HEK293 (cell line): ENCODE results near the gene MYLK2.

Source experiments
- CTCF ChIA-PET: fragments of 350-600 bp; formaldehyde crosslinking; extraction: SDS; loops from one replicate; lab custom pipeline; 2021; ENCODE audit warnings: antibody characterized with exemption; lab: Yijun Ruan, JAX
- POLR2A ChIA-PET: fragments of 300-600 bp; formaldehyde crosslinking; extraction: SDS; loops from one replicate; lab custom pipeline; 2020; ENCODE audit warnings: antibody characterized with exemption, inconsistent platforms; lab: Yijun Ruan, JAX
- H3K27ac ChIP-seq: fragments of 200-500 bp; sonication (Bioruptor generic); 2 replicates; pipeline ENCODE4 v1.5.1; 2014; ENCODE audit warnings: low read depth, low read length, control low read depth, inconsistent platforms; ENCODE audit errors: extremely low read depth
- H3K36me3 ChIP-seq, 2 experiments: fragments of 200-500 bp in 1 of 2; sonication (Bioruptor generic) in 1 of 2; 1 replicate in 1 of 2; 2 replicates in 1 of 2; pipeline ENCODE4 v1.5.1; 2014 to 2017; ENCODE audit warnings: inconsistent platforms in 2 of 2, low read length in 2 of 2; ENCODE audit not compliant: control insufficient read depth in 2 of 2, insufficient read depth in 1 of 2
- H3K4me1 ChIP-seq: fragments of 200-500 bp; sonication (Bioruptor generic); 2 replicates; pipeline ENCODE4 v1.5.1; 2014; ENCODE audit warnings: mild to moderate bottlenecking, low read length, inconsistent platforms; ENCODE audit not compliant: control insufficient read depth, insufficient read depth
- H3K4me3 ChIP-seq: 2 replicates; pipeline ENCODE4 v1.5.1; 2011; ENCODE audit warnings: low read depth, mild to moderate bottlenecking, control low read depth, low read length, moderate library complexity
- H3K9me3 ChIP-seq: fragments of 200-500 bp; sonication (Bioruptor generic); 2 replicates; pipeline ENCODE4 v1.5.1; 2014; ENCODE audit warnings: low read depth, low read length, inconsistent platforms; ENCODE audit not compliant: control insufficient read depth, insufficient read depth
- EGR2 ChIP-seq: fragments of 450-650 bp; formaldehyde crosslinking; IDR thresholded peaks from 2 replicates; pipeline ENCODE4 v1.5.1; 2016; ENCODE audit warnings: low read depth, missing biosample characterization, missing genetic modification characterization
- FEZF1 ChIP-seq: fragments of 450-650 bp; formaldehyde crosslinking; IDR thresholded peaks from 2 replicates; pipeline ENCODE4 v1.5.1; 2016; ENCODE audit warnings: missing biosample characterization, missing genetic modification characterization
- GLI2 ChIP-seq: fragments of 450-650 bp; formaldehyde crosslinking; IDR thresholded peaks from 2 replicates; pipeline ENCODE4; 2017; ENCODE audit warnings: missing biosample characterization, missing genetic modification characterization, low read depth, borderline replicate concordance
- GLI4 ChIP-seq: fragments of 450-650 bp; formaldehyde crosslinking; IDR thresholded peaks from 2 replicates; pipeline ENCODE4 v1.5.1; 2016; ENCODE audit warnings: missing biosample characterization, missing genetic modification characterization
- GLIS2 ChIP-seq: fragments of 450-650 bp; formaldehyde crosslinking; IDR thresholded peaks from 2 replicates; pipeline ENCODE4 v1.5.1; 2016; ENCODE audit warnings: missing biosample characterization, missing genetic modification characterization
- HOXD13 ChIP-seq: sonication (generic); formaldehyde crosslinking; IDR thresholded peaks from 2 replicates; pipeline ENCODE4 v1.8.0; 2022; ENCODE audit warnings: missing genetic modification reagents, borderline replicate concordance
- PRDM1 ChIP-seq: fragments of 450-650 bp; formaldehyde crosslinking; IDR thresholded peaks from 2 replicates; pipeline ENCODE4; 2016; ENCODE audit warnings: missing biosample characterization, missing genetic modification characterization
- SP2 ChIP-seq: fragments of 450-650 bp; formaldehyde crosslinking; IDR thresholded peaks from 2 replicates; pipeline ENCODE4 v1.5.1; 2016; ENCODE audit warnings: missing biosample characterization, missing genetic modification characterization
- YY1 ChIP-seq: fragments of 450-650 bp; formaldehyde crosslinking; IDR thresholded peaks from 2 replicates; pipeline ENCODE4 v1.5.1; 2018; ENCODE audit warnings: missing biosample characterization, missing genetic modification characterization
- ZNF10 ChIP-seq: fragments of 450-650 bp; formaldehyde crosslinking; IDR thresholded peaks from 2 replicates; pipeline ENCODE4 v1.5.1; 2017; ENCODE audit warnings: missing biosample characterization, missing genetic modification characterization
- ZNF140 ChIP-seq: fragments of 450-650 bp; formaldehyde crosslinking; IDR thresholded peaks from 2 replicates; pipeline ENCODE4 v1.5.1; 2016; ENCODE audit warnings: missing biosample characterization, missing genetic modification characterization
- ZNF23 ChIP-seq: fragments of 450-650 bp; formaldehyde crosslinking; IDR thresholded peaks from 2 replicates; pipeline ENCODE4 v1.5.1; 2016; ENCODE audit warnings: missing biosample characterization, missing genetic modification characterization, borderline replicate concordance
- ZNF366 ChIP-seq: fragments of 450-650 bp; formaldehyde crosslinking; conservative IDR thresholded peaks from 2 replicates; pipeline ENCODE4 v1.5.1; 2016; ENCODE audit warnings: missing biosample characterization, missing genetic modification characterization
- ZNF514 ChIP-seq: fragments of 450-650 bp; formaldehyde crosslinking; IDR thresholded peaks from 2 replicates; pipeline ENCODE4 v1.5.1; 2016; ENCODE audit warnings: missing biosample characterization, missing genetic modification characterization
- ZNF549 ChIP-seq: fragments of 450-650 bp; IDR thresholded peaks from 2 replicates; pipeline ENCODE4 v1.5.1; 2018; ENCODE audit warnings: missing biosample characterization, missing genetic modification characterization, mild to moderate bottlenecking, inconsistent platforms, moderate library complexity
- ZNF600 ChIP-seq: fragments of 450-650 bp; formaldehyde crosslinking; IDR thresholded peaks from 2 replicates; pipeline ENCODE4 v1.5.1; 2016; ENCODE audit warnings: missing biosample characterization, missing genetic modification characterization
- ZNF610 ChIP-seq: fragments of 450-650 bp; formaldehyde crosslinking; IDR thresholded peaks from 2 replicates; pipeline ENCODE4 v1.5.1; 2016; ENCODE audit warnings: missing biosample characterization, missing genetic modification characterization, borderline replicate concordance
- ZNF624 ChIP-seq: fragments of 450-650 bp; formaldehyde crosslinking; IDR thresholded peaks from 2 replicates; pipeline ENCODE4 v1.5.1; 2017; ENCODE audit warnings: missing biosample characterization, missing genetic modification characterization
- ZNF654 ChIP-seq: fragments of 450-650 bp; formaldehyde crosslinking; IDR thresholded peaks from 2 replicates; pipeline ENCODE4 v1.5.1; 2016; ENCODE audit warnings: low read depth, missing biosample characterization, missing genetic modification characterization
- ZNF792 ChIP-seq: fragments of 450-650 bp; formaldehyde crosslinking; IDR thresholded peaks from 2 replicates; pipeline ENCODE4 v1.5.1; 2016; ENCODE audit warnings: missing biosample characterization, missing genetic modification characterization
- ZNF843 ChIP-seq: fragments of 450-650 bp; formaldehyde crosslinking; IDR thresholded peaks from 2 replicates; pipeline ENCODE4 v1.5.1; 2016; ENCODE audit warnings: missing biosample characterization, missing genetic modification characterization
- TF ChIP-seq, protein P1 (sequence below): fragments of 450-650 bp; formaldehyde crosslinking; IDR thresholded peaks from 2 replicates; pipeline ENCODE4 v1.5.1; 2016; ENCODE audit warnings: missing biosample characterization, missing genetic modification characterization, borderline replicate concordance
- TF ChIP-seq, protein P2 (sequence below): fragments of 450-650 bp; IDR thresholded peaks from 2 replicates; pipeline ENCODE4 v1.5.1; 2018; ENCODE audit warnings: missing biosample characterization, missing genetic modification characterization
- TF ChIP-seq, protein P3 (sequence below): fragments of 450-650 bp; formaldehyde crosslinking; IDR thresholded peaks from 2 replicates; pipeline ENCODE4 v1.5.1; 2017; ENCODE audit warnings: missing biosample characterization, mild to moderate bottlenecking, missing genetic modification characterization, moderate library complexity

MYLK2 gene

DNA sequence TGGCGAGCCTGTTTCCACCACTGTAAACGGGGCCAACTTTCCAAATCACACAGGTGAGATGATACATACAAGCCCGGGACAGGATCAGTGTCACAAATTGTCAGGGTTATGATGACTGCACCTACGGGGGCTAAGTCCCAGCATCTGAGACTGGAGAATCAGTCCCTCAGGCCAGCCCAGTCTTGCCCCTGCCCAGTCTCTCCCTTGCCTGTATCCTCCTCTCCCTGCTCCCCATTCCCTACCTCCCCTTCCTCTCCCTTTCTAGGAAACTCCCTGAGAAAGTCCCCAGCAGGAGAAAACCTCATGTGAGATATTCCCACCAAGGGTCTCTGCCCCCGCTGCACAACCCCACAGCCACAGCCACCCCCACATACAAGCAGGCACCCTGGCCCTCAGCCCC lies 24.7 kb downstream of the MYLK2 start:
- no peak for TF ChIP-seq ZNF514
- no peak for TF ChIP-seq ZNF366
- TF ChIP-seq, protein P1, sequence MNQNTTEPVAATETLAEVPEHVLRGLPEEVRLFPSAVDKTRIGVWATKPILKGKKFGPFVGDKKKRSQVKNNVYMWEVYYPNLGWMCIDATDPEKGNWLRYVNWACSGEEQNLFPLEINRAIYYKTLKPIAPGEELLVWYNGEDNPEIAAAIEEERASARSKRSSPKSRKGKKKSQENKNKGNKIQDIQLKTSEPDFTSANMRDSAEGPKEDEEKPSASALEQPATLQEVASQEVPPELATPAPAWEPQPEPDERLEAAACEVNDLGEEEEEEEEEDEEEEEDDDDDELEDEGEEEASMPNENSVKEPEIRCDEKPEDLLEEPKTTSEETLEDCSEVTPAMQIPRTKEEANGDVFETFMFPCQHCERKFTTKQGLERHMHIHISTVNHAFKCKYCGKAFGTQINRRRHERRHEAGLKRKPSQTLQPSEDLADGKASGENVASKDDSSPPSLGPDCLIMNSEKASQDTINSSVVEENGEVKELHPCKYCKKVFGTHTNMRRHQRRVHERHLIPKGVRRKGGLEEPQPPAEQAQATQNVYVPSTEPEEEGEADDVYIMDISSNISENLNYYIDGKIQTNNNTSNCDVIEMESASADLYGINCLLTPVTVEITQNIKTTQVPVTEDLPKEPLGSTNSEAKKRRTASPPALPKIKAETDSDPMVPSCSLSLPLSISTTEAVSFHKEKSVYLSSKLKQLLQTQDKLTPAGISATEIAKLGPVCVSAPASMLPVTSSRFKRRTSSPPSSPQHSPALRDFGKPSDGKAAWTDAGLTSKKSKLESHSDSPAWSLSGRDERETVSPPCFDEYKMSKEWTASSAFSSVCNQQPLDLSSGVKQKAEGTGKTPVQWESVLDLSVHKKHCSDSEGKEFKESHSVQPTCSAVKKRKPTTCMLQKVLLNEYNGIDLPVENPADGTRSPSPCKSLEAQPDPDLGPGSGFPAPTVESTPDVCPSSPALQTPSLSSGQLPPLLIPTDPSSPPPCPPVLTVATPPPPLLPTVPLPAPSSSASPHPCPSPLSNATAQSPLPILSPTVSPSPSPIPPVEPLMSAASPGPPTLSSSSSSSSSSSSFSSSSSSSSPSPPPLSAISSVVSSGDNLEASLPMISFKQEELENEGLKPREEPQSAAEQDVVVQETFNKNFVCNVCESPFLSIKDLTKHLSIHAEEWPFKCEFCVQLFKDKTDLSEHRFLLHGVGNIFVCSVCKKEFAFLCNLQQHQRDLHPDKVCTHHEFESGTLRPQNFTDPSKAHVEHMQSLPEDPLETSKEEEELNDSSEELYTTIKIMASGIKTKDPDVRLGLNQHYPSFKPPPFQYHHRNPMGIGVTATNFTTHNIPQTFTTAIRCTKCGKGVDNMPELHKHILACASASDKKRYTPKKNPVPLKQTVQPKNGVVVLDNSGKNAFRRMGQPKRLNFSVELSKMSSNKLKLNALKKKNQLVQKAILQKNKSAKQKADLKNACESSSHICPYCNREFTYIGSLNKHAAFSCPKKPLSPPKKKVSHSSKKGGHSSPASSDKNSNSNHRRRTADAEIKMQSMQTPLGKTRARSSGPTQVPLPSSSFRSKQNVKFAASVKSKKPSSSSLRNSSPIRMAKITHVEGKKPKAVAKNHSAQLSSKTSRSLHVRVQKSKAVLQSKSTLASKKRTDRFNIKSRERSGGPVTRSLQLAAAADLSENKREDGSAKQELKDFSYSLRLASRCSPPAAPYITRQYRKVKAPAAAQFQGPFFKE (tag by site-specific recombination) = no peak
- no peak for TF ChIP-seq HOXD13 (CRISPR knock-in tag)
- no peak for TF ChIP-seq FEZF1 (tag by site-specific recombination)
- no peak for TF ChIP-seq ZNF610
- no peak for TF ChIP-seq ZNF23 (tag by site-specific recombination)
- 0 out of 2 replicates have a peak, but pooled peaks have one; percentile 41 for TF ChIP-seq GLIS2 (tag by site-specific recombination)
- 0 out of 2 replicates have a peak, but pooled peaks have one; percentile 52 for TF ChIP-seq PRDM1 (tag by site-specific recombination)
- TF ChIP-seq GLI2 (tag by site-specific recombination) = no peak
- no peak for TF ChIP-seq ZNF654 (tag by site-specific recombination)
- CTCF ChIA-PET = interaction anchor here (0.6 to 3.7 kb wide), 5 partner anchors 9 to 188 kb away, joined by 3 to 17 read pairs (median 6); partner anchors contain the start of gene PDRG1
- no peaks in the 10 kb centered on the region for H3K4me1 ChIP-seq
- no peak overlapping the region for H3K4me3 ChIP-seq
- H3K27ac ChIP-seq = no peak overlapping the region
- no peaks in the 10 kb centered on the region for H3K36me3 ChIP-seq
- POLR2A ChIA-PET = no interaction called here
- H3K9me3 ChIP-seq = no peaks in the 10 kb centered on the region

DNA sequence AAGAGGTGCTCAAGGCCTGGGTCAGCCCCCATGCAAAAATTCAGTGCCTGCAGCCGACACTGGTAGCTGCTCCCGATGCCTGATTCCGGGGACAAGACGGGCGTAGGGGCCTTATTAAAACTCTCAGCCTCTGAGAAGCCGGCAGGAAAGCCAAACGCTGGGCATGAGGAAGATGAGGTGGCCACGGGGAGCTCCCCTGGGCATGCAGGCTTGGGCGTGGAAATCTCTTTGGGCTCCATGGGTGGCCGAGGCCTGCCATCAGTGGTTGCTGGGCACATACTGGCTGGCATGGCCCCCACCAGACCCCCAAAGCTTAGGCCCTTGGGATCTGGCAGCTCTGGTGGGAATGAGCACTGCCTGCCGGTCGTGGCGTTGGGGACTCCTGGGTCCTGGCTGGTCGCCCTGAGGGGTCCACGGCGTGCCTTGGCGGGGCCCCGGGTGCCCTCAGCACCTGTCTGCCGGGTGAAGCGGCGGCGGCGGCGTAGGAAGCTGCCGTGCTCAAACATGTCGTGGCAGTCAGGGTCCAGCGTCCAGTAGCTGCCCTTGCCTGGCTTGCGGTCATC lies 25.7 kb downstream of the MYLK2 start:
- POLR2A ChIA-PET = interaction anchor here (0.5 kb wide), 1 partner anchor 96 kb away, joined by 3 read pairs; no protein-coding TSS in a partner anchor
- Histone ChIP-seq H3K9me3 (no peaks in the 10 kb centered on the region), H3K4me3 (no peak overlapping the region), H3K4me1 (no peaks in the 10 kb centered on the region), H3K27ac (no peak overlapping the region), H3K36me3 (no peaks in the 10 kb centered on the region)
- CTCF ChIA-PET = interaction anchor here (0.6 to 4.9 kb wide), 7 partner anchors 8 to 384 kb away, joined by 3 to 87 read pairs (median 6); no protein-coding TSS in a partner anchor
- no peak for TF ChIP-seq ZNF843 (tag by site-specific recombination)
- TF ChIP-seq GLI4 = no peak
- no peak for TF ChIP-seq ZNF514
- TF ChIP-seq ZNF600 (tag by site-specific recombination) = no peak
- TF ChIP-seq ZNF624 = no peak
- TF ChIP-seq ZNF792 = no peak

DNA sequence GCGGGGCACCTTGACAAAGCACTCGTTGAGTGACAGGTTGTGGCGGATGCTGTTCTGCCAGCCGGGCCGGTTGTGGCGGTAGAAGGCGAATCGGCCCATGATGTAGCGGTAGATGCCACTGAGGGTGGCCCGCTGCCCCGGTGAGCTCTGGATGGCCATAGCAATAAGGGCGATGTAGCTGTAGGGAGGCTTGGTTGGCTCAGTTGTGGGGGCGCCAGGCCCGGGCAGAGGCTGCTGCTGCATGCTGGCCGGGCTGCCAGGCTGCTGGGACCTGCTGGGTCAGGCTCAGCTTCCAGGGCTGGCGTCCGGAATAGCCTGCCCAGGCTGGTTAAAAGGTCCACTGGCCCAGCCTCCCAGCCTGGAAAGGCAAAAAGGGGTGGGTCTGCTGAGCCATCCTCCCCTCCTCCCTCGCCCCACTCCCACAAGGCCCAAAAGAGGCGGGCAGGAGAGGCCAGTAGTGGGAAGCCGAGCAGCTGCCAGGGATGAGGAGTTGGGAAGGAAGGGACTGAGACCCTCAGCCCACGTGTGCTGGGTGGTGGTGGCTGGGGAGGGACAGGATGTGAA lies 26.2 kb downstream of the MYLK2 start, which contains the start of gene FOXS1:
Gene FOXS1 (minus strand): TSS at position 305 of the 564 bp plus-strand sequence. CDS start 62 bp downstream, at position 243.
- H3K9me3 ChIP-seq = no peaks in the 10 kb centered on the region
- ChIA-PET POLR2A (interaction anchor here (0.5 kb wide), 1 partner anchor 96 kb away, joined by 3 read pairs; no protein-coding TSS in a partner anchor), CTCF (interaction anchor here (0.6 to 4.9 kb wide), 9 partner anchors 10 to 385 kb away, joined by 3 to 87 read pairs (median 9); no protein-coding TSS in a partner anchor)
- H3K4me1 ChIP-seq = no peaks in the 10 kb centered on the region
- no peaks in the 10 kb centered on the region for H3K36me3 ChIP-seq
- H3K27ac ChIP-seq = no peak within 1 kb of the TSS
- no peak within 1 kb of the TSS for H3K4me3 ChIP-seq
- TF ChIP-seq, protein P2, sequence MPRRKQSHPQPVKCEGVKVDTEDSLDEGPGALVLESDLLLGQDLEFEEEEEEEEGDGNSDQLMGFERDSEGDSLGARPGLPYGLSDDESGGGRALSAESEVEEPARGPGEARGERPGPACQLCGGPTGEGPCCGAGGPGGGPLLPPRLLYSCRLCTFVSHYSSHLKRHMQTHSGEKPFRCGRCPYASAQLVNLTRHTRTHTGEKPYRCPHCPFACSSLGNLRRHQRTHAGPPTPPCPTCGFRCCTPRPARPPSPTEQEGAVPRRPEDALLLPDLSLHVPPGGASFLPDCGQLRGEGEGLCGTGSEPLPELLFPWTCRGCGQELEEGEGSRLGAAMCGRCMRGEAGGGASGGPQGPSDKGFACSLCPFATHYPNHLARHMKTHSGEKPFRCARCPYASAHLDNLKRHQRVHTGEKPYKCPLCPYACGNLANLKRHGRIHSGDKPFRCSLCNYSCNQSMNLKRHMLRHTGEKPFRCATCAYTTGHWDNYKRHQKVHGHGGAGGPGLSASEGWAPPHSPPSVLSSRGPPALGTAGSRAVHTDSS (tag by site-specific recombination) = no peak
- TF ChIP-seq SP2 (tag by site-specific recombination) (peak; percentile 26; the same call in 1 of the 2 replicates), ZNF140 (tag by site-specific recombination) (no peak), ZNF10 (tag by site-specific recombination) (no peak), ZNF610 (no peak), EGR2 (tag by site-specific recombination) (peak; percentile 91), ZNF549 (tag by site-specific recombination) (no peak), YY1 (tag by site-specific recombination) (no peak)
- TF ChIP-seq, protein P3, sequence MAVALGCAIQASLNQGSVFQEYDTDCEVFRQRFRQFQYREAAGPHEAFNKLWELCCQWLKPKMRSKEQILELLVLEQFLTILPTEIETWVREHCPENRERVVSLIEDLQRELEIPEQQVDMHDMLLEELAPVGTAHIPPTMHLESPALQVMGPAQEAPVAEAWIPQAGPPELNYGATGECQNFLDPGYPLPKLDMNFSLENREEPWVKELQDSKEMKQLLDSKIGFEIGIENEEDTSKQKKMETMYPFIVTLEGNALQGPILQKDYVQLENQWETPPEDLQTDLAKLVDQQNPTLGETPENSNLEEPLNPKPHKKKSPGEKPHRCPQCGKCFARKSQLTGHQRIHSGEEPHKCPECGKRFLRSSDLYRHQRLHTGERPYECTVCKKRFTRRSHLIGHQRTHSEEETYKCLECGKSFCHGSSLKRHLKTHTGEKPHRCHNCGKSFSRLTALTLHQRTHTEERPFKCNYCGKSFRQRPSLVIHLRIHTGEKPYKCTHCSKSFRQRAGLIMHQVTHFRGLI (tag by site-specific recombination) = no peak
